IMR-90 (cell line): ENCODE measurements around the gene FARS2. TPM values are rescaled to one million over a fixed set of nuclear protein-coding genes. Genes with fewer than 3 reads are reported as not detected.

Experiments used
- ATAC-seq: fragments of 200-7000 bp; cut with Tn5 transposase; 2 replicates; pipeline ENCODE4 v1.9.1; 2020; ENCODE audit warnings: low read depth, mild to moderate bottlenecking, moderate library complexity
- BruUV-seq: library from RNA; stranded (reverse); fragments of 400-500 nt; replicated peaks from 2 replicates; lab custom pipeline; 2021; lab: Mats Ljungman, UMichigan
- CTCF ChIA-PET: fragments of 300-600 bp; formaldehyde crosslinking; extraction: SDS; loops from one replicate; lab custom pipeline; 2021; ENCODE audit warnings: antibody characterized with exemption; lab: Yijun Ruan, JAX
- POLR2A ChIA-PET: fragments of 300-600 bp; sonication (Branson Sonifier 250); formaldehyde crosslinking; loops from one replicate; lab custom pipeline; 2022; ENCODE audit warnings: antibody characterized with exemption; ENCODE audit not compliant: unreplicated experiment; lab: Charles Lee
- DNase-seq: peaks from one replicate; pipeline ENCODE4 v3.0.0; 2013
- H2AFZ ChIP-seq: replicated peaks from 2 replicates; pipeline ENCODE3; 2013; ENCODE audit warnings: low read length, mild to moderate bottlenecking; ENCODE audit not compliant: poor library complexity
- H2AK5ac ChIP-seq: 2 replicates; pipeline ENCODE4 v1.6.1; 2013; ENCODE audit warnings: low read depth, low read length, inconsistent platforms
- H2AK9ac ChIP-seq: replicated peaks from 2 replicates; pipeline ENCODE3; 2013; ENCODE audit warnings: mild to moderate bottlenecking, low read depth, low read length, moderate library complexity; ENCODE audit not compliant: poor library complexity
- H2BK120ac ChIP-seq: 2 replicates; pipeline ENCODE4 v1.6.1; 2013; ENCODE audit warnings: low read depth, low read length, inconsistent platforms
- H2BK15ac ChIP-seq: 3 replicates; pipeline ENCODE4 v1.6.1; 2013; ENCODE audit warnings: low read depth, low read length, inconsistent platforms
- H2BK20ac ChIP-seq: 2 replicates; pipeline ENCODE4 v1.6.1; 2013; ENCODE audit warnings: low read depth, mild to moderate bottlenecking, inconsistent platforms, low read length, moderate library complexity
- H2BK5ac ChIP-seq: 2 replicates; pipeline ENCODE4 v1.6.1; 2013; ENCODE audit warnings: mild to moderate bottlenecking, low read depth, low read length, inconsistent platforms; ENCODE audit not compliant: poor library complexity, severe bottlenecking
- H3K14ac ChIP-seq: replicated peaks from 2 replicates; pipeline ENCODE4 v1.6.1; 2013; ENCODE audit warnings: low read depth, low read length, inconsistent platforms
- H3K18ac ChIP-seq: 2 replicates; pipeline ENCODE4 v1.6.1; 2013; ENCODE audit warnings: low read depth, low read length, control low read depth
- H3K23ac ChIP-seq: 2 replicates; pipeline ENCODE4 v1.6.1; 2013; ENCODE audit warnings: low read depth, low read length, inconsistent platforms
- H3K27ac ChIP-seq: 2 replicates; pipeline ENCODE4 v1.5.1; 2013; ENCODE audit warnings: mild to moderate bottlenecking, control low read depth, low read length; ENCODE audit not compliant: insufficient read depth
- H3K27me3 ChIP-seq: 2 replicates; pipeline ENCODE4 v1.6.1; 2013; ENCODE audit warnings: low read length; ENCODE audit not compliant: control insufficient read depth, insufficient read depth
- H3K36me3 ChIP-seq: 2 replicates; pipeline ENCODE4 v1.6.1; 2013; ENCODE audit warnings: low read length, mixed read lengths; ENCODE audit not compliant: control insufficient read depth, insufficient read depth
- H3K4ac ChIP-seq: 2 replicates; pipeline ENCODE4 v1.6.1; 2013; ENCODE audit warnings: low read depth, low read length, inconsistent platforms
- H3K4me1 ChIP-seq: 2 replicates; pipeline ENCODE4 v1.6.1; 2013; ENCODE audit warnings: low read length, mixed read lengths; ENCODE audit not compliant: control insufficient read depth, insufficient read depth
- H3K4me2 ChIP-seq: 2 replicates; pipeline ENCODE4 v1.6.1; 2013; ENCODE audit warnings: low read depth, mild to moderate bottlenecking, control low read depth, low read length, moderate library complexity
- H3K4me3 ChIP-seq: 2 replicates; pipeline ENCODE4 v1.5.1; 2013; ENCODE audit warnings: low read depth, mild to moderate bottlenecking, control low read depth, low read length, moderate library complexity; ENCODE audit not compliant: insufficient read depth
- H3K56ac ChIP-seq: 2 replicates; pipeline ENCODE4 v1.6.1; 2013; ENCODE audit warnings: low read length, inconsistent platforms; ENCODE audit not compliant: insufficient read depth; ENCODE audit errors: extremely low read depth
- H3K79me1 ChIP-seq, 2 experiments: 2 replicates each; pipeline ENCODE4 v1.6.1; 2013; ENCODE audit warnings: low read length in 2 of 2, inconsistent platforms in 1 of 2, low read depth in 1 of 2
- H3K9ac ChIP-seq: 2 replicates; pipeline ENCODE4 v1.6.1; 2013; ENCODE audit warnings: low read depth, low read length, control low read depth
- H3K9me1 ChIP-seq: 2 replicates; pipeline ENCODE4 v1.6.1; 2013; ENCODE audit warnings: low read length, inconsistent platforms; ENCODE audit not compliant: insufficient read depth
- H3K9me3 ChIP-seq: 2 replicates; pipeline ENCODE4 v1.6.1; 2013; ENCODE audit warnings: low read length; ENCODE audit not compliant: control insufficient read depth, insufficient read depth
- H4K20me1 ChIP-seq: 2 replicates; pipeline ENCODE4 v1.6.1; 2013; ENCODE audit warnings: low read length, inconsistent platforms; ENCODE audit not compliant: insufficient read depth
- H4K5ac ChIP-seq: 2 replicates; pipeline ENCODE4 v1.6.1; 2013; ENCODE audit warnings: mild to moderate bottlenecking, low read depth, low read length, control low read depth
- H4K8ac ChIP-seq, 2 experiments: 2 replicates each; pipeline ENCODE4 v1.6.1; 2013; ENCODE audit warnings: low read depth in 2 of 2, low read length in 2 of 2, control low read depth in 1 of 2, inconsistent platforms in 1 of 2
- H4K91ac ChIP-seq: 2 replicates; pipeline ENCODE4 v1.6.1; 2013; ENCODE audit warnings: low read depth, low read length, inconsistent platforms; ENCODE audit not compliant: insufficient read depth
- BHLHE40 ChIP-seq: fragments of 150-350 bp; IDR thresholded peaks from 2 replicates; pipeline ENCODE4 v1.6.1; 2016; ENCODE audit warnings: mild to moderate bottlenecking, low read depth, low read length
- CEBPB ChIP-seq: IDR thresholded peaks from 2 replicates; pipeline ENCODE4 v1.6.1; 2012; ENCODE audit warnings: low read depth, low read length, improper control_type of control experiment
- CHD1 ChIP-seq: IDR thresholded peaks from 2 replicates; pipeline ENCODE4 v1.6.1; 2012; ENCODE audit warnings: low read depth, low read length, improper control_type of control experiment
- FOS ChIP-seq: fragments of 150-350 bp; IDR thresholded peaks from 2 replicates; pipeline ENCODE4 v1.6.1; 2016; ENCODE audit warnings: low read depth, low read length
- MAFK ChIP-seq: IDR thresholded peaks from 2 replicates; pipeline ENCODE4 v1.6.1; 2012; ENCODE audit warnings: low read depth, low read length, improper control_type of control experiment
- MAZ ChIP-seq: IDR thresholded peaks from 2 replicates; pipeline ENCODE4 v1.6.1; 2012; ENCODE audit warnings: low read depth, mild to moderate bottlenecking, low read length, improper control_type of control experiment, moderate library complexity, borderline replicate concordance
- MXI1 ChIP-seq: IDR thresholded peaks from 2 replicates; pipeline ENCODE4 v1.6.1; 2012; ENCODE audit warnings: low read depth, mild to moderate bottlenecking, low read length, moderate library complexity, borderline replicate concordance
- NFE2L2 ChIP-seq: fragments of 150-350 bp; IDR thresholded peaks from 2 replicates; pipeline ENCODE4 v1.6.1; 2016; ENCODE audit warnings: low read depth, mild to moderate bottlenecking, low read length
- POLR2A ChIP-seq: IDR thresholded peaks from 2 replicates; pipeline ENCODE4 v1.6.1; 2012; ENCODE audit warnings: mild to moderate bottlenecking, low read depth, low read length
- RAD21 ChIP-seq: IDR thresholded peaks from 2 replicates; pipeline ENCODE4 v1.6.1; 2012; ENCODE audit warnings: low read length, improper control_type of control experiment
- RCOR1 ChIP-seq: IDR thresholded peaks from 2 replicates; pipeline ENCODE4 v1.6.1; 2012; ENCODE audit warnings: mild to moderate bottlenecking, low read length, improper control_type of control experiment; ENCODE audit not compliant: insufficient replicate concordance
- RFX5 ChIP-seq: IDR thresholded peaks from 2 replicates; pipeline ENCODE4 v1.8.0; 2012; ENCODE audit warnings: low read depth, mild to moderate bottlenecking, low read length, moderate library complexity
- SMC3 ChIP-seq: fragments of 150-350 bp; IDR thresholded peaks from 2 replicates; pipeline ENCODE4 v1.6.1; 2016; ENCODE audit warnings: low read depth, mild to moderate bottlenecking, antibody characterized with exemption, low read length, moderate library complexity
- WGBS, 2 experiments: methylation state at CpG; one replicate each; pipeline versions ENCODE4 v1.1.5 to v1.1.7; 2013; ENCODE audit warnings: missing lambda C conversion rate in 2 of 2; ENCODE audit not compliant: insufficient read length in 1 of 2; ENCODE audit errors: extremely low coverage in 2 of 2; 5-methylcytosine and 5-hydroxymethylcytosine counted together
- dilution Hi-C: fragments of 300-500 bp; cut with HindIII; formaldehyde crosslinking; loops from one replicate; pipeline ENCODE4 v1.14.3; 2018; ENCODE audit warnings: low sequenced_read_pairs; ENCODE audit not compliant: unreplicated experiment
- in situ Hi-C: fragments of 300-500 bp; cut with MboI; formaldehyde crosslinking; loops from 3 replicates; pipeline ENCODE4 v1.14.3; 2019; ENCODE audit warnings: low sequenced_read_pairs, inconsistent platforms, mixed read lengths
- intact Hi-C: fragments of 100-400 bp; cut with micrococcal nuclease; formaldehyde crosslinking; loops from 2 replicates; pipeline ENCODE4 v1.10.0; 2022
- polyA plus RNA-seq, 3 experiments: library from polyadenylated mRNA; depleted of rRNA; stranded (reverse); fragments of >200 nt; gene quantifications; 2 replicates each; pipeline ENCODE4 v1.2.3, GENCODE V29; 2012; ENCODE audit warnings: low replicate concordance in 1 of 3
- total RNA-seq: library from RNA; depleted of rRNA; stranded (reverse); fragments of >200 nt; gene quantifications from 2 replicates; pipeline ENCODE4 v1.2.3, GENCODE V29; 2012
- TF ChIP-seq, protein P1 (sequence below): fragments of 150-350 bp; IDR thresholded peaks from 2 replicates; pipeline ENCODE4 v1.6.1; 2016; ENCODE audit warnings: low read depth, mild to moderate bottlenecking, low read length, moderate library complexity, borderline replicate concordance
- TF ChIP-seq, protein P2 (sequence below): conservative IDR thresholded peaks from 2 replicates; pipeline ENCODE4 v1.5.1; 2012; ENCODE audit warnings: mild to moderate bottlenecking, low read depth, low read length, improper control_type of control experiment
- TF ChIP-seq, protein P3 (sequence below): fragments of 150-350 bp; IDR thresholded peaks from 2 replicates; pipeline ENCODE4 v1.6.1; 2017; ENCODE audit warnings: mild to moderate bottlenecking, antibody characterized with exemption, low read length, low read depth

The FARS2 gene
- total and polyA plus RNA-seq, 2 of the 4 experiments (the other 2 are of a cell fraction), result 12.1 to 28.9 TPM

DNA sequence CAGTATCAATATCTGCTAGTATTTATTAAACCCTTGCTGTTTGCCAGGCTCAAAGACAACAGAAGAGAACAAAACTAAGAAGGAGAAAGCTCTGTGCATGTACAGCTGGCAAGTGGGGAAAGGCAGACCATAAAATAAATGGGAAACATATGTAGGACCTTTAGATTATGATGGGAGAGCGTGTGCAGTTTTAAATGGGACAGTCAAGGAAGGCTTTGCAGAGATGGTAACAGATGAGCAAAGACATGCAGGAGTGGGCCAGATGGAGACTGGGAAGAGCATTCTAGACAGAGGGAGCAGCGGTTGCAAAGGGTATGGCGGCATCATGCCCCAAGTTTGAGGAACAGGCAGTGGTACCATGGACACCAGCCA is 485.4 kb downstream of the FARS2 start:
- Histone ChIP-seq H3K18ac (no peak overlapping the region), H3K9me1 (no peaks in the 10 kb centered on the region; the same call in 1 of the 2 replicates), H3K27ac (no peak overlapping the region), H3K23ac (no peak overlapping the region), H2AFZ (no peak overlapping the region), H4K5ac (no peak overlapping the region), H3K9me3 (no peaks in the 10 kb centered on the region), H3K79me1 (no peaks in the 10 kb centered on the region), H3K4ac (no peak overlapping the region), H3K9ac (no peak overlapping the region), H3K4me1 (peaks cover 3% of the 10 kb centered on the region), H3K4me3 (no peak overlapping the region), H3K14ac (no peak overlapping the region), H2BK15ac (no peak overlapping the region), H3K27me3 (no peaks in the 10 kb centered on the region), H4K20me1 (no peaks in the 10 kb centered on the region), H3K36me3 (no peaks in the 10 kb centered on the region), H4K8ac (no peak overlapping the region), H3K4me2 (no peak overlapping the region), H2BK5ac (no peak overlapping the region), H4K91ac (no peak overlapping the region), H2BK20ac (no peak overlapping the region), H2BK120ac (no peak overlapping the region), H2AK9ac (no peak overlapping the region), H2AK5ac (no peak overlapping the region), H3K56ac (no peak overlapping the region)
- ATAC-seq (no peak), DNase-seq (no peak)
- CTCF ChIA-PET, result no interaction called here
- no peak for TF ChIP-seq CEBPB
- TF ChIP-seq, protein P1, sequence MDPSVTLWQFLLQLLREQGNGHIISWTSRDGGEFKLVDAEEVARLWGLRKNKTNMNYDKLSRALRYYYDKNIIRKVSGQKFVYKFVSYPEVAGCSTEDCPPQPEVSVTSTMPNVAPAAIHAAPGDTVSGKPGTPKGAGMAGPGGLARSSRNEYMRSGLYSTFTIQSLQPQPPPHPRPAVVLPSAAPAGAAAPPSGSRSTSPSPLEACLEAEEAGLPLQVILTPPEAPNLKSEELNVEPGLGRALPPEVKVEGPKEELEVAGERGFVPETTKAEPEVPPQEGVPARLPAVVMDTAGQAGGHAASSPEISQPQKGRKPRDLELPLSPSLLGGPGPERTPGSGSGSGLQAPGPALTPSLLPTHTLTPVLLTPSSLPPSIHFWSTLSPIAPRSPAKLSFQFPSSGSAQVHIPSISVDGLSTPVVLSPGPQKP, result no peak
- no peak for TF ChIP-seq MAZ
- no peak for TF ChIP-seq BHLHE40
- no peak for TF ChIP-seq CHD1
- no peak for TF ChIP-seq NFE2L2
- TF ChIP-seq FOS, result no peak
- no peak for TF ChIP-seq RFX5
- TF ChIP-seq MAFK, result no peak
- TF ChIP-seq POLR2A, result no peak
- no peak for TF ChIP-seq SMC3
- TF ChIP-seq MXI1, result no peak
- no peak for TF ChIP-seq RCOR1
- TF ChIP-seq, protein P2, sequence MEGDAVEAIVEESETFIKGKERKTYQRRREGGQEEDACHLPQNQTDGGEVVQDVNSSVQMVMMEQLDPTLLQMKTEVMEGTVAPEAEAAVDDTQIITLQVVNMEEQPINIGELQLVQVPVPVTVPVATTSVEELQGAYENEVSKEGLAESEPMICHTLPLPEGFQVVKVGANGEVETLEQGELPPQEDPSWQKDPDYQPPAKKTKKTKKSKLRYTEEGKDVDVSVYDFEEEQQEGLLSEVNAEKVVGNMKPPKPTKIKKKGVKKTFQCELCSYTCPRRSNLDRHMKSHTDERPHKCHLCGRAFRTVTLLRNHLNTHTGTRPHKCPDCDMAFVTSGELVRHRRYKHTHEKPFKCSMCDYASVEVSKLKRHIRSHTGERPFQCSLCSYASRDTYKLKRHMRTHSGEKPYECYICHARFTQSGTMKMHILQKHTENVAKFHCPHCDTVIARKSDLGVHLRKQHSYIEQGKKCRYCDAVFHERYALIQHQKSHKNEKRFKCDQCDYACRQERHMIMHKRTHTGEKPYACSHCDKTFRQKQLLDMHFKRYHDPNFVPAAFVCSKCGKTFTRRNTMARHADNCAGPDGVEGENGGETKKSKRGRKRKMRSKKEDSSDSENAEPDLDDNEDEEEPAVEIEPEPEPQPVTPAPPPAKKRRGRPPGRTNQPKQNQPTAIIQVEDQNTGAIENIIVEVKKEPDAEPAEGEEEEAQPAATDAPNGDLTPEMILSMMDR, result no peak
- TF ChIP-seq RAD21, result no peak
- TF ChIP-seq, protein P3, sequence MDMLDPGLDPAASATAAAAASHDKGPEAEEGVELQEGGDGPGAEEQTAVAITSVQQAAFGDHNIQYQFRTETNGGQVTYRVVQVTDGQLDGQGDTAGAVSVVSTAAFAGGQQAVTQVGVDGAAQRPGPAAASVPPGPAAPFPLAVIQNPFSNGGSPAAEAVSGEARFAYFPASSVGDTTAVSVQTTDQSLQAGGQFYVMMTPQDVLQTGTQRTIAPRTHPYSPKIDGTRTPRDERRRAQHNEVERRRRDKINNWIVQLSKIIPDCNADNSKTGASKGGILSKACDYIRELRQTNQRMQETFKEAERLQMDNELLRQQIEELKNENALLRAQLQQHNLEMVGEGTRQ, result no peak
- BruUV-seq, result no TSS peak
- intact Hi-C loops (no loop called here), in situ Hi-C loops (no loop called here), dilution Hi-C loops (no loop called here)
- 96% methylated on average over 3 of the region's 3 CpGs; no CpG with 5 or more reads in 1 of the 2 experiments for WGBS, 2 experiments
- POLR2A ChIA-PET, result no interaction called here
